Uterus (tissue), 2 donors: ENCODE measurements around the gene KDM1B.

Experiments
- CTCF ChIP-seq, 4 experiments: fragments of 200-600 bp in 2 of 4; fragments of 450-650 bp in 2 of 4; sonication (generic) in 2 of 4; IDR thresholded peaks; one replicate each; pipeline ENCODE4 v1.5.1; 2016 to 2019; ENCODE audit warnings: antibody characterized with exemption in 4 of 4, mild to moderate bottlenecking in 2 of 4, moderate library complexity in 1 of 4
- POLR2A ChIP-seq, 2 donors: fragments of 450-650 bp; IDR thresholded peaks; one replicate each; pipeline ENCODE4 v1.6.1; 2016; ENCODE audit warnings: antibody characterized with exemption in 2 of 2, mild to moderate bottlenecking in 1 of 2, moderate library complexity in 1 of 2

- no peak for TF ChIP-seq CTCF (IDR thresholded peaks at IDR 0.05)
- TF ChIP-seq POLR2A (IDR thresholded peaks at IDR 0.05), result no peak
These were observed 8.1 kb upstream of the KDM1B start for GRCh38 chr6:18147160-18147559.
